K562 (cell line): ENCODE results near the gene UQCC2. TPM values are rescaled to one million over a fixed set of nuclear protein-coding genes. Genes with fewer than 3 reads are reported as not detected.

Source experiments
- ATAC-seq: fragments of 200-7000 bp; cut with Tn5 transposase; 3 replicates; pipeline ENCODE4 v1.9.1; 2020; ENCODE audit warnings: moderate library complexity
- BruUV-seq: library from RNA; stranded (reverse); fragments of 400-500 nt; replicated peaks from 2 replicates; lab custom pipeline; 2021; lab: Mats Ljungman, UMichigan
- CTCF ChIA-PET: fragments of 300-600 bp; formaldehyde crosslinking; extraction: SDS; loops from one replicate; lab custom pipeline; 2021; ENCODE audit warnings: low intra/inter-chr PET ratio; lab: Yijun Ruan, JAX
- POLR2A ChIA-PET: fragments of 300-600, 350-650 bp; sonication (Branson Sonifier 250); formaldehyde crosslinking; extraction: SDS; loops from one replicate; lab custom pipeline; 2021; ENCODE audit warnings: antibody characterized with exemption, inconsistent platforms; lab: Yijun Ruan, JAX
- DNase-seq, 4 experiments: peaks; one replicate each; pipeline versions ENCODE4 v3.0.0 to v3.0.0-alpha.2; 2011 to 2018; ENCODE audit warnings: low spot score in 3 of 4, mixed read lengths in 3 of 4; ENCODE audit errors: extremely low read depth in 1 of 4
- FAIRE-seq: peaks from 2 replicates; lab custom pipeline; 2011; peaks lifted over from hg19 to GRCh38; lab: Jason Lieb, UNC
- H2AFZ ChIP-seq: 2 replicates; pipeline ENCODE4 v1.6.0; 2011; ENCODE audit warnings: low read depth, low read length, control low read depth, inconsistent platforms
- H3K27ac ChIP-seq: fragments of 200-600 bp; 3 replicates; pipeline ENCODE4 v1.8.0; 2011; ENCODE audit warnings: low read depth, mild to moderate bottlenecking, control low read depth, inconsistent platforms, low read length, moderate library complexity, mixed read lengths; ENCODE audit errors: extremely low read depth
- H3K27me3 ChIP-seq, 2 experiments: fragments of 300-600 bp in 1 of 2; 2 replicates in 1 of 2; 3 replicates in 1 of 2; pipeline versions ENCODE4 v1.6.0 to v1.8.0; 2011; ENCODE audit warnings: inconsistent platforms in 2 of 2, low read length in 2 of 2, mild to moderate bottlenecking in 1 of 2, mixed read lengths in 1 of 2, moderate library complexity in 1 of 2; ENCODE audit not compliant: control insufficient read depth in 2 of 2, insufficient read depth in 2 of 2
- H3K36me3 ChIP-seq: fragments of 300-600 bp; 3 replicates; pipeline ENCODE4 v1.8.0; 2011; ENCODE audit warnings: mild to moderate bottlenecking, low read length, inconsistent platforms; ENCODE audit not compliant: control insufficient read depth, insufficient read depth
- H3K4me1 ChIP-seq, 2 experiments: fragments of 200-600 bp in 1 of 2; replicated peaks in 1 of 2; 2 replicates in 1 of 2; 3 replicates in 1 of 2; pipeline versions ENCODE4 v1.5.1 to v1.8.0; 2011; ENCODE audit warnings: inconsistent platforms in 2 of 2, low read length in 2 of 2, mild to moderate bottlenecking in 1 of 2, mixed read lengths in 1 of 2, moderate library complexity in 1 of 2; ENCODE audit not compliant: control insufficient read depth in 2 of 2, insufficient read depth in 2 of 2
- H3K4me2 ChIP-seq: 2 replicates; pipeline ENCODE4 v1.6.1; 2011; ENCODE audit warnings: low read length, control low read depth, inconsistent platforms, mixed read lengths; ENCODE audit not compliant: insufficient read depth
- H3K4me3 ChIP-seq: fragments of 200-600 bp; sonication (generic), shearing (Covaris generic); 2 replicates; pipeline ENCODE4 v1.5.1; 2016; ENCODE audit warnings: control low read depth, inconsistent platforms
- H3K79me2 ChIP-seq: fragments of 200-600 bp; 3 replicates; pipeline ENCODE4 v1.8.0; 2011; ENCODE audit warnings: low read length, inconsistent platforms; ENCODE audit not compliant: control insufficient read depth, insufficient read depth
- H3K9ac ChIP-seq, 2 experiments: 2 replicates each; pipeline versions ENCODE4 v1.6.0 to v1.6.1; 2011; ENCODE audit warnings: low read depth in 2 of 2, low read length in 2 of 2, control low read depth in 1 of 2, inconsistent platforms in 1 of 2, mild to moderate bottlenecking in 1 of 2, mixed read lengths in 1 of 2; ENCODE audit not compliant: insufficient read depth in 1 of 2
- H3K9me1 ChIP-seq: one replicate; pipeline ENCODE4 v1.6.0; 2011; ENCODE audit warnings: inconsistent platforms, mild to moderate bottlenecking, low read length, moderate library complexity; ENCODE audit not compliant: control insufficient read depth, insufficient read depth
- H3K9me3 ChIP-seq: replicated peaks from 2 replicates; pipeline ENCODE4 v1.5.1; 2011; ENCODE audit warnings: low read depth, low read length, inconsistent platforms; ENCODE audit not compliant: control insufficient read depth, insufficient read depth
- H4K20me1 ChIP-seq: replicated peaks from 2 replicates; pipeline ENCODE4 v1.6.1; 2011; ENCODE audit warnings: low read length, inconsistent platforms, mixed read lengths; ENCODE audit not compliant: control insufficient read depth, insufficient read depth
- CREB5 ChIP-seq: fragments of 250-450 bp; sonication (Bioruptor Pico); IDR thresholded peaks from 2 replicates; pipeline ENCODE4 v1.5.0; 2020; ENCODE audit warnings: mild to moderate bottlenecking
- DEAF1 ChIP-seq: fragments of 450-650 bp; formaldehyde crosslinking; IDR thresholded peaks from 2 replicates; pipeline ENCODE4 v1.4.0; 2020; ENCODE audit warnings: mild to moderate bottlenecking, moderate library complexity
- GMEB1 ChIP-seq: fragments of 250-450 bp; sonication (Bioruptor Pico); IDR thresholded peaks from 2 replicates; pipeline ENCODE4 v1.4.0; 2020; ENCODE audit warnings: mild to moderate bottlenecking
- HMG20A ChIP-seq: fragments of 450-650 bp; formaldehyde crosslinking; conservative IDR thresholded peaks from 2 replicates; pipeline ENCODE4 v1.4.0; 2020; ENCODE audit warnings: mild to moderate bottlenecking, mixed read lengths
- IRF9 ChIP-seq: fragments of 450-650 bp; IDR thresholded peaks from 2 replicates; pipeline ENCODE4 v1.6.1; 2016; ENCODE audit warnings: missing biosample characterization, missing genetic modification characterization
- NCOA1 ChIP-seq: fragments of 450-650 bp; IDR thresholded peaks from 2 replicates; pipeline ENCODE4 v1.6.1; 2016; ENCODE audit warnings: low read depth
- USF1 ChIP-seq: sonication (generic); formaldehyde crosslinking; IDR thresholded peaks from 2 replicates; pipeline ENCODE4 v1.9.0; 2022; ENCODE audit warnings: mild to moderate bottlenecking, missing genetic modification reagents
- USF2 ChIP-seq: sonication (generic); formaldehyde crosslinking; IDR thresholded peaks from 2 replicates; pipeline ENCODE4 v1.5.0; 2020; ENCODE audit warnings: missing genetic modification reagents
- ZNF23 ChIP-seq: fragments of 250-450 bp; sonication (Bioruptor Pico); IDR thresholded peaks from 2 replicates; pipeline ENCODE4 v1.4.0; 2020; ENCODE audit warnings: mild to moderate bottlenecking
- ZNF518B ChIP-seq: fragments of 250-450 bp; sonication (Bioruptor Pico); IDR thresholded peaks from 2 replicates; pipeline ENCODE4 v1.5.0; 2021; ENCODE audit warnings: mild to moderate bottlenecking, moderate library complexity
- ZSCAN32 ChIP-seq: fragments of 450-650 bp; formaldehyde crosslinking; IDR thresholded peaks from 2 replicates; pipeline ENCODE4 v1.4.0; 2020; ENCODE audit warnings: mild to moderate bottlenecking, moderate library complexity
- WGBS: fragments of 100-300 bp; shearing (Covaris generic); methylation state at CpG from one replicate; pipeline ENCODE4 v1.1.6; 2016; ENCODE audit warnings: low coverage, mixed read lengths; ENCODE audit not compliant: insufficient coverage; ENCODE audit errors: missing lambda C conversion rate; 5-methylcytosine and 5-hydroxymethylcytosine counted together
- in situ Hi-C: fragments of 300-500 bp; cut with MboI; formaldehyde crosslinking; loops from 4 replicates; pipeline ENCODE4 v1.15.0; 2018; ENCODE audit warnings: inconsistent platforms, mixed read lengths
- intact Hi-C: fragments of 100-400 bp; cut with micrococcal nuclease; formaldehyde crosslinking; loops from 2 replicates; pipeline ENCODE4 v1.14.2; 2022
- polyA plus RNA-seq, 8 experiments: library from polyadenylated mRNA; depleted of rRNA in 4 of 8; stranded (reverse) in 5 of 8; unstranded in 3 of 8; fragments of >200 nt; fragmentation: Nextera tagmentation in 2 of 8; fragmentation: Illumina TruSeq in 1 of 8; extraction: Ambion mirVana in 2 of 8; extraction: Trizol in 1 of 8; gene quantifications; 2 replicates each; pipeline versions ENCODE4 v1.2.1 to v1.2.3, GENCODE V29; 2011 to 2014; ENCODE audit warnings: inconsistent platforms in 1 of 8, missing spikeins in 1 of 8
- total RNA-seq, 7 experiments: library from RNA; depleted of rRNA in 6 of 7; stranded (reverse); fragments of >200 nt in 6 of 7; fragmentation: Illumina TruSeq in 2 of 7; extraction: Trizol in 2 of 7; gene quantifications; 2 replicates each; pipeline versions ENCODE4 v1.2.1 to v1.2.3, GENCODE V29; 2011 to 2021; ENCODE audit warnings: low replicate concordance in 1 of 7

UQCC2 gene
- total and polyA plus RNA-seq, 9 of the 15 experiments (the other 6 are each of a cell fraction or from before 2014, with no cell fraction given): 58.5 to 927 (median 158) TPM

- H3K9ac ChIP-seq: no peak overlapping the region
- WGBS: 5% methylated on average over 7 of the region's 7 CpGs
- no peak overlapping the region for H3K4me3 ChIP-seq
- ATAC-seq (no peak), FAIRE-seq (no peak), DNase-seq (no peak)
- ChIA-PET POLR2A (interaction anchor here (0.5 to 1.0 kb wide), 2 partner anchors 20 to 885 kb away, joined by 3 to 4 read pairs; partner anchors contain the start of gene UQCC2), CTCF (no interaction called here)
- no peaks in the 10 kb centered on the region for H3K36me3 ChIP-seq
- H4K20me1 ChIP-seq: peaks cover 19% of the 10 kb centered on the region
- H3K27me3 ChIP-seq: peaks cover 52 to 74% of the 10 kb centered on the region in 2 experiments
- BruUV-seq: no TSS peak
- H3K4me2 ChIP-seq: no peak overlapping the region
- no peak overlapping the region for H3K27ac ChIP-seq
- intact Hi-C loops (no loop called here), in situ Hi-C loops (no loop called here)
- H3K9me1 ChIP-seq: no peaks in the 10 kb centered on the region
- peaks cover 10 to 15% of the 10 kb centered on the region in 2 experiments; a peak in 4 of 5 replicates for H3K4me1 ChIP-seq
- H3K79me2 ChIP-seq: no peaks in the 10 kb centered on the region
- no peaks in the 10 kb centered on the region for H3K9me3 ChIP-seq
- H2AFZ ChIP-seq: no peak overlapping the region
- TF ChIP-seq GMEB1: no peak
- no peak for TF ChIP-seq HMG20A (CRISPR knock-in tag)
- no peak for TF ChIP-seq ZNF518B (CRISPR knock-in tag)
- TF ChIP-seq DEAF1 (CRISPR knock-in tag): no peak
- peak; percentile 47 for TF ChIP-seq USF1
- TF ChIP-seq ZSCAN32 (CRISPR knock-in tag): no peak
- TF ChIP-seq CREB5 (CRISPR knock-in tag): no peak
- TF ChIP-seq USF2: peak; percentile 41
- no peak for TF ChIP-seq ZNF23 (CRISPR knock-in tag)
- TF ChIP-seq NCOA1: no peak
- no peak for TF ChIP-seq IRF9
Observed at GRCh38 chr6:33731035-33731434, 19.5 kb upstream of the UQCC2 start.
